Activated B cell treated with CpG ODN at 0.5 μM for 24 hours (primary cell): ENCODE data around the gene WDTC1. TPM values are rescaled to one million over a fixed set of nuclear protein-coding genes. Genes with fewer than 3 reads are reported as not detected.
"Not testable (repeated sequence)": the region's sequence is repeated elsewhere in the genome, so short reads cannot be mapped to it uniquely, and the experiment has no call there.

Source experiments
- ATAC-seq: fragments of 200-7000 bp; cut with Tn5 transposase; one replicate; pipeline ENCODE4 v1.10.0; 2021; ENCODE audit warnings: low read depth, mild to moderate bottlenecking, moderate library complexity
- CTCF ChIA-PET: fragments of 350-600 bp; sonication (Branson Sonifier 250); formaldehyde crosslinking; loops from one replicate; lab custom pipeline; 2021; ENCODE audit warnings: antibody characterized with exemption; lab: Charles Lee
- POLR2A ChIA-PET: fragments of 350-600 bp; sonication (Branson Sonifier 250); formaldehyde crosslinking; loops from one replicate; lab custom pipeline; 2021; ENCODE audit warnings: antibody characterized with exemption; lab: Charles Lee
- DNase-seq: peaks from one replicate; pipeline ENCODE4 v3.0.0; 2022
- H3K27ac Mint-ChIP-seq: one replicate; pipeline ENCODE4 v1.8.0; 2020; ENCODE audit warnings: mixed read lengths
- H3K27me3 Mint-ChIP-seq: one replicate; pipeline ENCODE4 v1.8.0; 2021; ENCODE audit warnings: mixed read lengths
- H3K36me3 Mint-ChIP-seq: one replicate; pipeline ENCODE4 v1.8.0; 2021; ENCODE audit warnings: low read depth, mixed read lengths
- H3K4me1 Mint-ChIP-seq: one replicate; pipeline ENCODE4 v1.8.0; 2021; ENCODE audit warnings: mixed read lengths
- H3K4me3 Mint-ChIP-seq: one replicate; pipeline ENCODE4 v1.8.0; 2020; ENCODE audit warnings: mild to moderate bottlenecking, mixed read lengths
- H3K9me3 Mint-ChIP-seq: one replicate; pipeline ENCODE4 v1.8.0; 2020; ENCODE audit warnings: mixed read lengths
- intact Hi-C: fragments of 100-400 bp; cut with micrococcal nuclease; formaldehyde crosslinking; loops from one replicate; pipeline ENCODE4 v1.15.1; 2024
- total RNA-seq: library from RNA; stranded (reverse); gene quantifications from 2 replicates; pipeline ENCODE4 v1.2.3, GENCODE V29; 2022
- TF ChIP-seq, protein P1 (sequence below): fragments of 200-600 bp; IDR thresholded peaks from one replicate; pipeline ENCODE4 v1.8.0; 2022; ENCODE audit warnings: antibody characterized with exemption, mild to moderate bottlenecking

The WDTC1 gene, protein sequence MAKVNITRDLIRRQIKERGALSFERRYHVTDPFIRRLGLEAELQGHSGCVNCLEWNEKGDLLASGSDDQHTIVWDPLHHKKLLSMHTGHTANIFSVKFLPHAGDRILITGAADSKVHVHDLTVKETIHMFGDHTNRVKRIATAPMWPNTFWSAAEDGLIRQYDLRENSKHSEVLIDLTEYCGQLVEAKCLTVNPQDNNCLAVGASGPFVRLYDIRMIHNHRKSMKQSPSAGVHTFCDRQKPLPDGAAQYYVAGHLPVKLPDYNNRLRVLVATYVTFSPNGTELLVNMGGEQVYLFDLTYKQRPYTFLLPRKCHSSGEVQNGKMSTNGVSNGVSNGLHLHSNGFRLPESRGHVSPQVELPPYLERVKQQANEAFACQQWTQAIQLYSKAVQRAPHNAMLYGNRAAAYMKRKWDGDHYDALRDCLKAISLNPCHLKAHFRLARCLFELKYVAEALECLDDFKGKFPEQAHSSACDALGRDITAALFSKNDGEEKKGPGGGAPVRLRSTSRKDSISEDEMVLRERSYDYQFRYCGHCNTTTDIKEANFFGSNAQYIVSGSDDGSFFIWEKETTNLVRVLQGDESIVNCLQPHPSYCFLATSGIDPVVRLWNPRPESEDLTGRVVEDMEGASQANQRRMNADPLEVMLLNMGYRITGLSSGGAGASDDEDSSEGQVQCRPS
- total RNA-seq: 62.8 and 65.1 TPM in 2 replicates

DNA sequence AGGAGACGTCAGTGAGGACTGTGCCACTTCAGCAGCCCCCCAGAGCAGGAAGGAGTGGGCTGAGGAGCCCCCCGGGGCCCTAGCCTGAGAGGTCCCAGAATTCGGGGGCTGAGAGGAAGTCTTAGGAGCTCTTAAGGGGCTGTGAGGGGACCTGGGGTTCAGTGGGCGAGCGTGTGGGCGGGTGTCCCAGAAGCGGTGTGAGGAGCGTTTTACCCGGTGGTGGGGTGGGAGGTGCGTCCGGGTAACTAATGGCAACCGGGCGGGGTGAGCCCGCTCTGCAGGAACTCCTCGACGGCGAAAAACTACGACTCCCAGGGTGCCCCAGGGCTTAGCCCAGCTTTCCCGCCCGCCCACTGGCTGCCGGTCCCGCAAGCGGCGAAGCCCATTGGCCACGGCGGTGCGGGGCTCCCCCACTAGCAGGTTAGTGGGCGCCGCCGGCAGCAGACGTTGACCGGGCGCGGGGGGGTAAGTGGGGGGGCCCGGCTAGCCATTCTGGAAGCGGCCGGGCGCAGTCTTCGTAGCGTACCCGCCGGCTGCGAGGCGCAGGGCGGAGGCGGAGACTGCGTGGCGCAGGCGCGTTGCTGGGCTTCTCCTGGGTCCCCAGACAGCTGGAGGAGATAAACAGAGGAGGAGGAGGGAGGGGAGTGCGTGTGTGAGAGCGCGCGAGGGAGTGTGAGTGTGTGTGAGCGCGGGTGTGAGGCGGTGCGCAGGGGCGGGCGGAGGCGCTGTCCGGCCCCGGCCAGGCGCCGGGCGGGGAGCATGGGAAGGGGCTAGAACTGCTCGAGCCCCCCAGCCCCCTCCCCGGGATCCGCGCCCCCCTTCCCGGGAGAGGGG, at the start of gene WDTC1:
Gene WDTC1 (plus strand): TSS at position 584 of the 834 bp plus-strand sequence. CDS start 26,423 bp downstream, outside the sequence.
- Mint-ChIP-seq H3K4me3 (peak within 1 kb of the TSS; percentile 98), H3K9me3 (no peaks in the 10 kb centered on the region), H3K36me3 (peaks cover 8% of the 10 kb centered on the region), H3K27me3 (no peaks in the 10 kb centered on the region), H3K27ac (peak within 1 kb of the TSS; percentile 90), H3K4me1 (peaks cover 30% of the 10 kb centered on the region)
- DNase-seq: peak; percentile 94
- ChIA-PET CTCF (interaction anchor here (0.7 to 2.0 kb wide), 2 partner anchors 50 to 189 kb away, joined by 3 to 10 read pairs; no protein-coding TSS in a partner anchor), POLR2A (interaction anchor here (0.6 to 5.5 kb wide), 19 partner anchors 10 to 491 kb away, joined by 3 to 79 read pairs (median 4); partner anchors contain the start of genes FAM76A, SLC9A1 and SYTL1)
- intact Hi-C loops: loop anchor here (1.0 to 10.0 kb wide), 6 partner anchors 19 to 369 kb away; partner anchors contain the start of genes NUDC, SLC9A1 and TMEM222
- TF ChIP-seq, protein P1, sequence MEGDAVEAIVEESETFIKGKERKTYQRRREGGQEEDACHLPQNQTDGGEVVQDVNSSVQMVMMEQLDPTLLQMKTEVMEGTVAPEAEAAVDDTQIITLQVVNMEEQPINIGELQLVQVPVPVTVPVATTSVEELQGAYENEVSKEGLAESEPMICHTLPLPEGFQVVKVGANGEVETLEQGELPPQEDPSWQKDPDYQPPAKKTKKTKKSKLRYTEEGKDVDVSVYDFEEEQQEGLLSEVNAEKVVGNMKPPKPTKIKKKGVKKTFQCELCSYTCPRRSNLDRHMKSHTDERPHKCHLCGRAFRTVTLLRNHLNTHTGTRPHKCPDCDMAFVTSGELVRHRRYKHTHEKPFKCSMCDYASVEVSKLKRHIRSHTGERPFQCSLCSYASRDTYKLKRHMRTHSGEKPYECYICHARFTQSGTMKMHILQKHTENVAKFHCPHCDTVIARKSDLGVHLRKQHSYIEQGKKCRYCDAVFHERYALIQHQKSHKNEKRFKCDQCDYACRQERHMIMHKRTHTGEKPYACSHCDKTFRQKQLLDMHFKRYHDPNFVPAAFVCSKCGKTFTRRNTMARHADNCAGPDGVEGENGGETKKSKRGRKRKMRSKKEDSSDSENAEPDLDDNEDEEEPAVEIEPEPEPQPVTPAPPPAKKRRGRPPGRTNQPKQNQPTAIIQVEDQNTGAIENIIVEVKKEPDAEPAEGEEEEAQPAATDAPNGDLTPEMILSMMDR: no peak
- peak; percentile 91 for ATAC-seq

DNA sequence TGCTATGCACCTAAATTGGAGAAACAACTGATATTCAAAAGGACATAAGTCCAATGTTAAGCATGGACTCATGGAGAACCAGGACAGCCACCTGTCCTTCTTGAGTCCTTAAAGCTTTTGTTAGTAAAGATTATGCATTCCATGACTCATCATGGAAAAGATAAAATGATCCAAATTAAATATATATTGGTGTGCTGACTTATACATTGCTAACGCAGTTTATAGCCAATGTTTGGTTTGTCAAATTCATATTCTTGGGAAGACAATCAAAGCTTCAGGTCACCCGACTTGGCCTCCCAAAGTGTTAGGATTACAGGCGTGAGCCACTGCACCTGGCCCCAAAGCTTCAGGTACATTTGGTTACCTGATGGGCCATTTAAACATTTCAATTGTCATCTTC, 49.8 kb upstream of the WDTC1 start:
- DNase-seq, intact Hi-C loops, H3K4me1 Mint-ChIP-seq, H3K27ac Mint-ChIP-seq, H3K9me3 Mint-ChIP-seq, CTCF ChIA-PET, H3K4me3 Mint-ChIP-seq, ATAC-seq, H3K36me3 Mint-ChIP-seq, H3K27me3 Mint-ChIP-seq, POLR2A ChIA-PET: not testable (repeated sequence)

DNA sequence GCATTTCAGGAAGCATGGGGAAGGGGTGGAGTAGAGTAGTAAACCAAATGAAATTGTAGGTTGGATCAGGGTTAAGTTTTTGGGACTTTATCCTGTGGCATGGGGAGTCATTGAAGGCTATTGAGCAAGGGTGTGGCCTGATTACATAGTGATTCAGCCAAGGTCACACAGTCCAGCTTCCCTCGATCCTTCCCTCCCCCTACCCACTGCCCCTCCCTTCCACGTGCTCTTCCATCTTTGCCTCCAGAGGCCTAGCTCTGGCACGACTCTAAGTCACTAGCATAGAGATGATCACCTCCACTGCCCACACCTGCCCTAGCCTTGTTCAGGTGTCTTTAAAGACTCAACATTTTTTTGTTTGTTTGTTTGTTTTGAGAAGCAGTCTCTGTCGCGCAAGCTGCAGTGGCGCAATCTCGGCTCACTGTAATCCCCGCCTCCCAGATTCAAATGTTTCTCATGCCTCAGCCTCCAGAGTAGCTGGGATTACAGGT, 42.3 kb upstream of the WDTC1 start:
- ATAC-seq: no peak
- peaks cover 2% of the 10 kb centered on the region for H3K27me3 Mint-ChIP-seq
- H3K27ac Mint-ChIP-seq: no peak overlapping the region
- no peaks in the 10 kb centered on the region for H3K4me1 Mint-ChIP-seq
- intact Hi-C loops: no loop called here
- H3K36me3 Mint-ChIP-seq: no peaks in the 10 kb centered on the region
- no peaks in the 10 kb centered on the region for H3K9me3 Mint-ChIP-seq
- H3K4me3 Mint-ChIP-seq: no peak overlapping the region
- no peak for DNase-seq
- POLR2A ChIA-PET: interaction anchor here (0.6 kb wide), 1 partner anchor 410 kb away, joined by 3 read pairs; no protein-coding TSS in a partner anchor
- TF ChIP-seq, protein P1: no peak
- CTCF ChIA-PET: interaction anchor here (0.6 to 1.4 kb wide), 2 partner anchors 74 to 104 kb away, joined by 3 to 4 read pairs; no protein-coding TSS in a partner anchor

DNA sequence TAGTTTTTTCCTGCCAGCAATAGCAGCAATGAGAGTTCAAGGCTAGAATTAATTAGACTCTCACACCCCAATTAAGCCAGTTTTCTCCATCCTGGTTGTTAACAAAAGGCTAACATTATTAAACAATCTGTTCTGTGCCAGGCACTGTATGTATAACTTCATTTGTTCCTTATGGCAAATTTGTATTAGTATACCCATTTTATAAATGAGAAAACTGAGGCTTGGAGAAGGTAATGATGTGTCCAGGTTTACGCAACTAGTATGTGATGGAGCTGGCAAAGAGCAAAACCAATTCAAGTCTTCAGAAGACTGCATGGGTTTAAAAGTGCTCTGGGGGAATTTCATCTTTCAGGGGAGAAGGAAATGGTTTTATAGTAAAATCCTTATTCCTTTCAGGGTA, 41.2 kb upstream of the WDTC1 start:
- CTCF ChIA-PET: interaction anchor here (1.3 kb wide), 1 partner anchor 93 kb away, joined by 3 read pairs; no protein-coding TSS in a partner anchor

More for the DNA sequence above, 41.2 kb upstream of the WDTC1 start:
- POLR2A ChIA-PET: no interaction called here
- ATAC-seq: no peak
- TF ChIP-seq, protein P1: no peak
- Mint-ChIP-seq H3K27ac (no peak overlapping the region), H3K4me1 (peaks cover 5% of the 10 kb centered on the region), H3K9me3 (no peaks in the 10 kb centered on the region), H3K4me3 (no peak overlapping the region), H3K36me3 (no peaks in the 10 kb centered on the region), H3K27me3 (peaks cover 2% of the 10 kb centered on the region)
- no peak for DNase-seq
- intact Hi-C loops: no loop called here
